CD4-positive, alpha-beta T cell treated with Interleukin-6 for 4 hours (primary cell): Measurements from ENCODE around the gene SENP3.
"Not testable (repeated sequence)": the region's sequence is repeated elsewhere in the genome, so short reads cannot be mapped to it uniquely, and the experiment has no call there.

Source experiments
- DNase-seq: peaks from one replicate; pipeline ENCODE4 v3.0.0-alpha.2; 2020; ENCODE audit warnings: mixed read lengths

Gene SENP3

DNA sequence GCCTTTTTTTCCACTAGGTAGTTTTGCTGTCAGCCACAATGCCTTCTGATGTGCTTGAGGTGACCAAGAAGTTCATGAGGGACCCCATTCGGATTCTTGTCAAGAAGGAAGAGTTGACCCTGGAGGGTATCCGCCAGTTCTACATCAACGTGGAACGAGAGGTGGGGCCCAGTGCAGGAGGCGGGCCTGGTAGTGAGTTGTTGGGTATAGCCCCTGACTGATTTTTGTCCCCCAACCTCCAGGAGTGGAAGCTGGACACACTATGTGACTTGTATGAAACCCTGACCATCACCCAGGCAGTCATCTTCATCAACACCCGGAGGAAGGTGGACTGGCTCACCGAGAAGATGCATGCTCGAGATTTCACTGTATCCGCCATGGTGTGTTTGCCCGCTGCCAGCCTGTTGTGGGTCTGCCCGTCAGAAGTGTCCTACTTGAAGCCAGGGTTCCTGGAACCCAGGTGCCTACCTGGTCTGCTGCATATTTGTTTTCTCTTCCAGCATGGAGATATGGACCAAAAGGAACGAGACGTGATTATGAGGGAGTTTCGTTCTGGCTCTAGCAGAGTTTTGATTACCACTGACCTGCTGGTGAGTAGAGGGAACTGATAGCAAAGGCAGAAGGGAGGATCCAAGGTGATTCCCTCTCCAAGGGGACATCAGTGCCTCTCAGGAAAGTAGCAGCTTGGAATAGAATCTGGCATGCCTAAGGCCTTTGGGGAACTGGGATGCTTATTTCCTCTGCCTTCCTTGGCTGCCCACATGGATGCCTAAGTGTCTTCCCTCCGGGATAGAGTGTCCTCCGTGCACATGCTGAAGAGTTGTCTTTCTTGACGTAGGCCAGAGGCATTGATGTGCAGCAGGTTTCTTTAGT lies 15.8 kb downstream of the SENP3 start:
- DNase-seq: no peak

GRCh38 chr17:7579001-7579833 lies 17.5 kb downstream of the SENP3 start, which contains the start of gene CD68:
Gene CD68 (plus strand): TSS chr17:7579638. CDS start chr17:7579678, 40 bp downstream.
- DNase-seq: peak; percentile 67

GRCh38 chr17:7579834-7580603 lies 18.3 kb downstream of the SENP3 start:
- no peak for DNase-seq

GRCh38 chr17:7580604-7581575 lies 19.2 kb downstream of the SENP3 start:
- DNase-seq: no peak

- DNase-seq: no peak
These were observed 20.9 kb downstream of the SENP3 start for GRCh38 chr17:7582396-7583252.

DNA sequence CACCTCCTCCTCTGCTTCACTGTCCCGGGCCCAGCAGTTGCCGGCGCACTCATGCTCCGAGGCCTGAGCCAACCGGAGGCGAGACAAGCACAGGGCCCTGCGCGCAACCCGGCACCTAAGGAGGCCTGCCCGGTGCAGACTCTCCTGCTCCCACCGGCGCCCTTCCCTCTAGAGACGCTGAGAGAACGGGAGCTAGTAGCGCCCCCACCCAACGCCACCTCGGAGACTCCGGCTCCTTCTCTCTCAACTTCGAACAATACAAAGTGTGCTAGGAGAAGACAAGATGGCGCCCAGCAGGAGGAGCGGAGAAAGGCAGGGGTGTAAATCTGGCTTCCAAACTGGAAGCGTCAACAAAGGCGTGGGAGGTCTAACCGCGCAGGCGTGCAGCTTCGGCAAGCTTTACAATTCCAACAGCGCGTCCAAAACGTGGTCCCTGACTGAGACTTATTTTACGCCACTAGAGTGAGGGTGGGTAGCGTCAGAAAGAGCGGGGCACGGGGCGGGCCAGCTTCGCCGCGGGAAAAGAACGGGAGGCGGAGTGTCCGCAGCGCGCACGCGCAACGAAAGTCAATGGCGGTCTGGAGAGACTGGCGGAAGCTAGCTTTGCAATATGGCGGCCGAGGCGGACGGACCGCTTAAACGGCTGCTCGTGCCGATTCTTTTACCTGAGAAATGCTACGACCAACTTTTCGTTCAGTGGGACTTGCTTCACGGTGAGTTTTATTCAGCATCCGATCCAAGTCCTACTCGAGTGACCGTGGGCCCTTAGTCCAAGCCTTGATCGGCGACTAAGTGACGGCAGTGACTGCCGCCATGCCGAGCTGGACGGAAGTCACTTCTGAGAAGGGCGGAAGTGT lies 21.8 kb downstream of the SENP3 start, which contains the start of gene MPDU1:
Gene MPDU1 (plus strand): TSS at position 600 of the 857 bp plus-strand sequence. CDS start 11 bp downstream, at position 611.
- peak; percentile 96 for DNase-seq

DNA sequence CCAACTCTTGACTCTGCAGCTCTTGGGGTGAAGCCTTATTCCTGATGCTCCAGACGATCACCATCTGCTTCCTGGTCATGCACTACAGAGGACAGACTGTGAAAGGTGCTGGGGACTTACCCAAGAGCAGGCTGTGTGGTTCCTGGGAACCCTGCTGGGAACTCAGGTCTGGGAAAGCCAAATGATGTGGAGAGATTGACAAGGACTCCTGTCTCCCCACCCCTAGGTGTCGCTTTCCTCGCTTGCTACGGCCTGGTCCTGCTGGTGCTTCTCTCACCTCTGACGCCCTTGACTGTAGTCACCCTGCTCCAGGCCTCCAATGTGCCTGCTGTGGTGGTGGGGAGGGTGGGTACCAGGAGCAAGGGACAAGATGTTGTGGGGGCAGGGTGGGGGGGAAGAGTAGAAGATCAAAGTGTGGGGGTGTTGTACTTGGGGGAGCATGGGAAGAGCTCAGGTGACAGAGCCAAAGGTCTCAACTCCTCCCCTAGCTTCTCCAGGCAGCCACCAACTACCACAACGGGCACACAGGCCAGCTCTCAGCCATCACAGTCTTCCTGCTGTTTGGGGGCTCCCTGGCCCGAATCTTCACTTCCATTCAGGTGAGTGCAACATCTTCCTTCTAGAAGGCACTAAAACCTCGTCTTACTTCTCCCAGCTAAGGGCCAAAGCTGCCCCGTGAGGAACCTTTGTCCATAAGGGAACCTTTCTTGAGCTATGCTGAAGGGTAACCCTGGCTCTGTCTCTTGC lies 25.1 kb downstream of the SENP3 start:
- DNase-seq: no peak

- DNase-seq: no peak
These were observed 25.9 kb downstream of the SENP3 start for GRCh38 chr17:7587420-7588151.

DNA sequence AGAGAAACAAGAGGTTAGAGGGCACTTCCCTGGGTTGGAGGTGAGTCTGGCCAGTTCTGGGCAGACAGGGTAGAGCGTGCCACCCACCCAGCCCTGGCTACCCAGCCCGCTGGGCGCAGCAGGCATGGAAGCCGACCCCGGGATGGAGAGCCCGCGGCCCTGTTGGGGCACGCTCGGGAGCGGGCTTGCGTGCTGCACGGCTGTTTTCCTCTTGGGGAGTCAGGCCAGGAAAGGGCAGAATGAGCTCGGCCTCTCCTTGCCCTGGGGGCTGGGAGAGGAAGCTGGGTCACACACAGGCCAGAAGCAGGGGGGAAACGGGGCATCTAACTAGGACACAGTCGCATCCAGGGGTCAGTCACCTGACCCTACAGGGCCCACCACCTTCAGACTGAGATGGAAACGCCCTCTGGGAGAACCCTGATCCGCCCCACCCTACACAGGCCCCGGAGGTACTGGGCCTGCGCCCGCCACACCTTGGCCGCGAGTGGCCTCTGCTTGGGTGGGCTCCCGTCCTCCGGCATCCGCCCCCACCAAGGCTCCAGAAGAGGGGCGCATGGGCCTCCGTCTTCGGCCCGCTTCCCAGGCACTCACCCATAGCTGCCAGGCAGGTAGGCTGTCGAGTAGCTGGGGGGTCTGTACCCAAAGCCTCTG lies 27.0 kb downstream of the SENP3 start:
- DNase-seq: no peak

DNA sequence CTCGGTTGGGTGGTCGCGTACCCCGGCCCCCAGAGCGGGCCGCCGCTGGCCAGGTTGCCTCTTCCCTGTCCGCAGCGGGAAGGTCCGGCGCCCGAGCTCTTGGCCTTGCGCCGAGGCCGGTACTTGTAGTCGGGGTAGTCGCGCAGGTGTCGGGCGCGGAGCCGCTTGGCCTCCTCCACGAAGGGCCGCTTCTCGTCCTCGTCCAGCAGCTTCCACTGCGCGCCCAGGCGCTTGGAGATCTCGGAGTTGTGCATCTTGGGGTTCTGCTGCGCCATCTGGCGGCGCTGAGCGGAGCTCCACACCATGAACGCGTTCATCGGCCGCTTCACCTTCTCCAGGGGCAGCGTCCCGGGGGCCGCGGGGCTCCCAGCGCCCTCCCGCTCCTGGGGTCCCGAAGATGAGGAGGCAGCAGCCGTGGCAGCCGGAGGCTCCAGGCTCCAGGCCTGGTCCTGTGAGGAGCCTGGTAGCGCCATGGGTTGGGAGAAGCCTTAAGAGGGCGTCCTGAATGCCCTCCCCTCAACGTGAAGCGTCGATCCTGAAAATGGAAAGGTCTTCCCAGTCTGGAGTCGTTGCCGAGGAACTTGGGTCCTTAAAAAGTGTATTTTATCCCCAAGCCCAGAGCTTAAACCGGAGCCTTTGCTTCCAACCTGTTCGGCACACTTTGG lies 27.6 kb downstream of the SENP3 start:
- DNase-seq: peak; percentile 79

GRCh38 chr17:7589891-7590691 lies 28.4 kb downstream of the SENP3 start, which contains the start of gene SOX15:
Gene SOX15 (minus strand): TSS chr17:7590094. CDS start chr17:7589676, 418 bp downstream.
- no peak for DNase-seq

DNA sequence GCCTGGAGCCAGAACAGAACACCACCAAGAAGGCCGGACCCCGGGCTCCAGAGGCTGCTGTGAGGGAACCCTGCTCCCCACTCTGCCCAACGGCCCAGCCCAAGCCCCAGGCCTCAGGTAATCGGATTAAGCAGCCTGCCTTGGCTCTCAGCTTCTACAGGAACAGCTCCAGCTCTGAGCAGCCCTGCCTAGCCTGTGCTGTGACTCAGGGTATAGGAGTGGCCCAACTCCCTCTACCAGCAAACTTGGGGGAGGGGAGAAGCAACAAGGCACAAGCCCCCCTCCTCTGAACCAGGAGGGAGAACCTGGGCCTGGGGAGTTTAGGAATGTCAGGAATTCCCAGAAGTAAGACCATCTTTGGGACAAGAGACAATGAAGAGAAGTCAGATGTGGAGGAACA lies 29.0 kb downstream of the SENP3 start:
- DNase-seq: no peak

GRCh38 chr17:7591596-7591995 lies 29.9 kb downstream of the SENP3 start:
- no peak for DNase-seq

DNA sequence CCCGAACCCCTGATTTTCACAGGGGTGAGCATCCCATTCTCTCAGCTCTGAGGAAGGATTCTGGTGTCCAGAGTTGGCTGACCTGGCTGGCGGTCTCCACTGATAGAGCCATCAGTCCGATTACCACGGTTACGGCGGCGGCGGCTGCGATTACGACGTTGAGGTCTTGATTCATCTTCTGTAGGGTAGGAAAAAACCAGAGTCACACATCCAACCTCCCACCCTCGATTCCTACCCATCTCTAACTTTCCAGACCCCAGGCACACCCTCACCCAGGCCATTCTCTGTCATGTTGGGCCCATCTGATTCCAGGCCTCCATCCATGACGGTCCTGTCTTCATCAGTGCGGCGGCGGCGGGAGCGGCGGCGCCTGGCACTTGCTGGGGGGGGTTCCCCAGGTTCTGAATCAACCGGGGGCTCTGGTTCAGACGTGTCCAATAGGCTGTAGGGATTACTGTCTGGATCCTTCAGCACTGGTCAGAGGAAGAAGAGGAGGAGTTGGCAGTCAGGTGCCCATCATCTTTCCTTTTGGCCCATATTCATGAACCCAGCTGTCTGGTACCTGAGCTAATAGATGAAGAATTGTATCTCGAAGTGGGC lies 30.8 kb downstream of the SENP3 start:
- DNase-seq: no peak

- DNase-seq: no peak
These were observed 31.6 kb downstream of the SENP3 start for GRCh38 chr17:7593296-7593695.

- DNase-seq: not testable (repeated sequence)
These were observed 35.8 kb downstream of the SENP3 start for GRCh38 chr17:7597561-7597960.
